Motor neuron (in vitro differentiated cells): ENCODE data around the gene ISM1. TPM values are rescaled to one million over a fixed set of nuclear protein-coding genes. Genes with fewer than 3 reads are reported as not detected.

Experiments used
- ATAC-seq, 8 experiments: fragments of 200-7000 bp; cut with Tn5 transposase; replicated peaks in 6 of 8; 2 replicates each; pipeline ENCODE4 v1.8.0; 2021; ENCODE audit warnings: mild to moderate bottlenecking in 8 of 8, moderate library complexity in 8 of 8
- H3K27ac ChIP-seq, 2 donors: fragments of 250-450 bp; sonication (Bioruptor Pico); 2 replicates each; pipeline ENCODE4 v1.9.0; 2021; ENCODE audit warnings: antibody characterized with exemption in 2 of 2, mild to moderate bottlenecking in 2 of 2, moderate library complexity in 1 of 2
- H3K4me1 ChIP-seq, 2 donors: fragments of 250-450 bp; sonication (Bioruptor Pico); replicated peaks in 1 of 2; 2 replicates each; pipeline ENCODE4 v1.6.1; 2021; ENCODE audit warnings: antibody characterized with exemption in 2 of 2, mild to moderate bottlenecking in 2 of 2, moderate library complexity in 1 of 2
- H3K4me3 ChIP-seq, 5 donors: fragments of 250-450 bp; sonication (Bioruptor Pico); 2 replicates each; pipeline ENCODE4 v1.9.0; 2021; ENCODE audit warnings: antibody characterized with exemption in 5 of 5, mild to moderate bottlenecking in 5 of 5, moderate library complexity in 4 of 5
- WGBS, 10 experiments: fragments of 450-650 bp; shearing (Covaris generic); methylation state at CpG; one replicate each; pipeline ENCODE4 v1.0.0; 2022; 5-methylcytosine and 5-hydroxymethylcytosine counted together
- in situ Hi-C, 9 experiments: fragments of 400-800 bp; cut with MboI; loops; one replicate each; pipeline ENCODE4 v1.15.0; 2021; ENCODE audit warnings: low sequenced_read_pairs in 9 of 9, low pct_unique_long_range_greater_than_20kb in 2 of 9; ENCODE audit not compliant: unreplicated experiment in 9 of 9
- total RNA-seq, 8 experiments: library from RNA; unstranded; fragments of 300-600 nt; gene quantifications; 2 replicates each; pipeline versions ENCODE4 v1.2.3 to v1.2.4, GENCODE V29; 2022

ISM1 gene
- total RNA-seq, 8 experiments from 2014 or later: 0.09 to 17.9 (median 1.5) TPM

DNA sequence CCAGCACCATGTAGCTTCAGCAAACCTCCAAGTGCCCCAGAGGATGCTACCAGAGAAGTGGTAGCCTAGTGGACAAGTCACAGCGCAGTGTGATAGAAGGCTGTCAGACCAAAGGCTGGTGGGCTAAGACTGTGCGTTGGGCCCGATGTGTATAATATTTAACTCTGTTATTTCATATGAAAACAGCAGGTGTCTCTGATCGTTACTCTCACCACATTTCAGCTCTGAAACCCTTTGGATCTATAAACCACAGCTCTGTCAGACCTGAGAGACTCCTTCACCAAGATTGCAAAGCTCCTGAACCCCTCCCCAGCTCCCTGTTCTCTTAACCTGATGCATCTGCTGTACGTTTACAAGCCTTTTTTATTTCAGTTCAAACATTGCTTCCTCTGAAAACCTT, 43.8 kb downstream of the ISM1 start:
- Histone ChIP-seq H3K4me3 (no peak overlapping the region), H3K4me1 (peaks cover 0 to 9% of the 10 kb centered on the region in 2 donors), H3K27ac (no peak overlapping the region)
- in situ Hi-C loops: loop anchor here in 2 of 9 experiments (25.0 kb wide), 2 partner anchors 128 to 153 kb away; no protein-coding TSS in a partner anchor
- 41 to 100% (median 87%) methylated on average over 1 to 5 of the region's 5 CpGs; no CpG with 5 or more reads in 1 of the 10 experiments for WGBS, 10 experiments
- ATAC-seq: no peak

- no peak for ATAC-seq
- WGBS, 10 experiments: 42 to 100% (median 87%) methylated on average over 1 to 3 of the region's 4 CpGs; no CpG with 5 or more reads in 2 of the 10 experiments
- in situ Hi-C loops: loop anchor here in 2 of 9 experiments (25.0 kb wide), 2 partner anchors 129 to 154 kb away; no protein-coding TSS in a partner anchor
- Histone ChIP-seq H3K4me1 (peaks cover 0 to 9% of the 10 kb centered on the region in 2 donors), H3K4me3 (no peak overlapping the region), H3K27ac (no peak overlapping the region)
Observed at GRCh38 chr20:13265941-13266340, 44.9 kb downstream of the ISM1 start.

DNA sequence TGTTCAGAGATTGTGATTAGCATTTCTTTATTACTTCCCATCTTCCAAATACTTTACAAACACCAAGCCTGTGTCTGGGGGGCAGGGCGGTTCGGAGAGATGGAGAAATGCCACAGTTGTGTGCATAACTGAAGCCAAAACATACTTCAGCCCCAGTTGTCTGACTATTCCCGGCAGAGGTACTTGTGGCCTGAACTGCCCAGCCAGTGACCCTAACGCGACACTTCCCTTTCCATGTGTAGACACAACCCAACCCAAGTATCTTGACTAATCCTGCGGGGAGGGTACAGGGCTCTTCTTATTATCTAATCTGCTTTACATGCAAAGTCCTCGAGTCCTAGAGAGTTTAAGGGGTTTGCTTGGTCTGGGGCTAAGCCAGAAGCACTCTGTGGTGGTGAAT, 46.2 kb downstream of the ISM1 start:
- ATAC-seq: peak in 2 of 8 experiments; percentile 83 to 95
- in situ Hi-C loops: loop anchor here in 2 of 9 experiments (25.0 kb wide), 2 partner anchors 130 to 155 kb away; no protein-coding TSS in a partner anchor
- H3K4me1 ChIP-seq: peaks cover 0 to 9% of the 10 kb centered on the region in 2 donors
- 47 to 100% (median 75%) methylated on average over 3 to 7 of the region's 7 CpGs; no CpG with 5 or more reads in 4 of the 10 experiments for WGBS, 10 experiments
- no peak overlapping the region for H3K4me3 ChIP-seq
- no peak overlapping the region for H3K27ac ChIP-seq

- no peak for ATAC-seq
- in situ Hi-C loops: loop anchor here in 2 of 9 experiments (25.0 kb wide), 2 partner anchors 132 to 157 kb away; no protein-coding TSS in a partner anchor
- H3K27ac ChIP-seq: no peak overlapping the region
- H3K4me1 ChIP-seq: peaks cover 0 to 5% of the 10 kb centered on the region in 2 donors
- WGBS, 10 experiments: 42 to 100% (median 75%) methylated on average over 1 to 2 of the region's 2 CpGs; no CpG with 5 or more reads in 3 of the 10 experiments
- H3K4me3 ChIP-seq: no peak overlapping the region
Observed at GRCh38 chr20:13268953-13269352, 47.9 kb downstream of the ISM1 start.

- in situ Hi-C loops: loop anchor here in 2 of 9 experiments (25.0 kb wide), 2 partner anchors 133 to 158 kb away; no protein-coding TSS in a partner anchor
- WGBS, 10 experiments: 0 to 100% (median 29%) methylated on average over 1 of the region's 1 CpG; no CpG with 5 or more reads in 3 of the 10 experiments
- H3K27ac ChIP-seq: no peak overlapping the region
- no peak overlapping the region for H3K4me3 ChIP-seq
- H3K4me1 ChIP-seq: peaks cover 3 to 13% of the 10 kb centered on the region in 2 donors
- ATAC-seq: no peak
Observed at GRCh38 chr20:13270211-13270610, 49.1 kb downstream of the ISM1 start.

GRCh38 chr20:13271098-13271497, 50.0 kb downstream of the ISM1 start:
- Histone ChIP-seq H3K4me3 (no peak overlapping the region), H3K27ac (no peak overlapping the region), H3K4me1 (peaks cover 3 to 13% of the 10 kb centered on the region in 2 donors)
- in situ Hi-C loops: loop anchor here in 2 of 9 experiments (25.0 kb wide), 2 partner anchors 134 to 159 kb away; no protein-coding TSS in a partner anchor
- 27 to 100% (median 83%) methylated on average over 1 to 3 of the region's 3 CpGs; no CpG with 5 or more reads in 1 of the 10 experiments for WGBS, 10 experiments
- ATAC-seq: no peak

DNA sequence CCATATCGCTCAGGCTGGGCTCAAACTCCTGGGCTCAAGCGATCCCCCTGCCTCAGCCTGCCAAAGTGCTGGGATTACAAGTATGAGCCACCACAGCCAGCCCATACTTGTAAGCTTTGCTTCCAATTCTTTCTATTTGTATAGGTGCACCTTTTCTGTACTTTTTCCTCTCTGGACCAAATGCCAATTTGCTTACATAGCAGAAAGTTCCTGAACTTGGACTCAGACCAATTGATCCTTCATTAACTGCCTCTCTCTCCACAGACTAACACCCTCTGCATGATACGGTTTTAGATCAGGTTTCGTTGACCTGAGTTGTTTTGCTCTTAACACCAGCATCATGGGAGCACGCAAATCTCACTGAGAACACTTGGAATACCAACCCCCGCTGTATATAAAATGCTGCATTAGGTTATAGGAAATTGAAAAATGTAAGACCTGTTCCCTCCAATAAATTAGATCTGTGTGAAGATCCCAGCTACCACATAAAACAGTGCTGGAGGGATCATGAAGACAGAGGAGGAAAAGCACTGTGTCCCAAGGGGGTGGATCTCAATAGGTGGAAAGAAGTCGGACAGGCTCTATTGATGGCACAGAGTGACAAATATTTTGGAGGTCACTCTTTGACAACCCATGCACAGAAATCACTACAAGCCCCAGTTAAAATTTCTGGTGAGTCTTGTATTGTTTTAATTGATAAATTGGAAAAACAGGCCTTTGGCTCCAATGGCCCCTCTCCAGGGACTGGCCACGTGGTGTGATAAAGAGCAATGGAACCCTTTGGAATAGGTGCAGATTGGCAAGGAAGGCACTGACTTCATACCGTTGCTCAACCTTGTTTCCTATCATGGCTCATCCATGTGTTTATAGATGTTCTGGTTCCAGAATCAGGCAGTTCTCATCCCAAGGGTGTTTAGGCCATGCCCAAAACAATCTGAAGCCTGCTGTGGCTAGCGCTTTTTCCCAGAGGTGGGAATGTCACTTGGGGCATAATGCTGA, 51.2 kb downstream of the ISM1 start:
- no peak for ATAC-seq
- in situ Hi-C loops: loop anchor here in 2 of 9 experiments (25.0 kb wide), 2 partner anchors 135 to 160 kb away; no protein-coding TSS in a partner anchor
- 60 to 100% (median 90%) methylated on average over 1 to 8 of the region's 10 CpGs; no CpG with 5 or more reads in 1 of the 10 experiments for WGBS, 10 experiments
- Histone ChIP-seq H3K27ac (no peak overlapping the region), H3K4me1 (peaks cover 3 to 13% of the 10 kb centered on the region in 2 donors), H3K4me3 (no peak overlapping the region)

DNA sequence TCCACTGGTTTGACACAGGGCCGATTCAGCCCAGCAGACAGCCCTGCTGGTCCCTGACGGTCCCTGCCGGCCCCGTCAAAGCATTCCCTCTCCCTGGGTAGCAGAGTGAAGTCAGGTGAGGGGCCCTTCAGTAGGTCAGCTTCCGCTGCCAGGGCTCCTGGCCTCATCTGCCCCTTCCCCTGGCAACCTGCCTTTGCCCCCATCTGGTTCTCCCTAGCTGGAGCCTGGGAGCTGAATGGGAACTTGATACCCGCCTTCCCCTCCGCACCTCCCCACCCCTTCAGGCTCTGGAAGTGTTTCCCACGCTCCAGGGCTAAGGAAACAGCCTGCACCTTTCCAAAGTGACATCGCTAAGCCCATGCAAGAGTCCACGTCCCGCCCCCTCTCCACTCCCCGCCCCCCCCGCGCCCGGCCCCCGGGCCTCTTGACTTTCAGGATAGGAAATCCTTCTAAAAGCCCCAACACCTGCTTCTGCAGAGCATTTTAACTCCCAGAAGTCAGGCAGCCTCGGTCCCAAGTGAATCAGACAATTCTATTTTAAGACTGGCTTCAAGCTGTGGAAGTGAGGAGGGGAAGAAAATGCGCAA, 53.3 kb downstream of the ISM1 start:
- in situ Hi-C loops: loop anchor here in 2 of 9 experiments (25.0 kb wide), 2 partner anchors 137 to 162 kb away; no protein-coding TSS in a partner anchor

GRCh38 chr20:13276945-13277541, 56.0 kb downstream of the ISM1 start:
- no peak for ATAC-seq
- Histone ChIP-seq H3K4me3 (no peak overlapping the region), H3K27ac (no peak overlapping the region), H3K4me1 (peaks cover 3 to 15% of the 10 kb centered on the region in 2 donors)
- in situ Hi-C loops: no loop called here
- WGBS, 10 experiments: 15 to 85% (median 62%) methylated on average over 2 to 6 of the region's 6 CpGs

More for the DNA sequence above, 53.3 kb downstream of the ISM1 start:
- peaks cover 3 to 13% of the 10 kb centered on the region in 2 donors for H3K4me1 ChIP-seq
- peak in 6 of 8 experiments; percentile 18 to 93 (median 50) for ATAC-seq
- WGBS, 10 experiments: 32 to 100% (median 57%) methylated on average over 1 to 5 of the region's 18 CpGs; no CpG with 5 or more reads in 5 of the 10 experiments
- no peak overlapping the region for H3K27ac ChIP-seq
- no peak overlapping the region for H3K4me3 ChIP-seq

- Histone ChIP-seq H3K27ac (no peak overlapping the region), H3K4me1 (peaks cover 3 to 15% of the 10 kb centered on the region in 2 donors), H3K4me3 (no peak overlapping the region)
- ATAC-seq: peak in 2 of 8 experiments; percentile 75 to 79
- in situ Hi-C loops: no loop called here
- WGBS, 10 experiments: 9 to 100% (median 60%) methylated on average over 1 to 7 of the region's 9 CpGs; no CpG with 5 or more reads in 1 of the 10 experiments
Observed at GRCh38 chr20:13277663-13278295, 56.7 kb downstream of the ISM1 start.

DNA sequence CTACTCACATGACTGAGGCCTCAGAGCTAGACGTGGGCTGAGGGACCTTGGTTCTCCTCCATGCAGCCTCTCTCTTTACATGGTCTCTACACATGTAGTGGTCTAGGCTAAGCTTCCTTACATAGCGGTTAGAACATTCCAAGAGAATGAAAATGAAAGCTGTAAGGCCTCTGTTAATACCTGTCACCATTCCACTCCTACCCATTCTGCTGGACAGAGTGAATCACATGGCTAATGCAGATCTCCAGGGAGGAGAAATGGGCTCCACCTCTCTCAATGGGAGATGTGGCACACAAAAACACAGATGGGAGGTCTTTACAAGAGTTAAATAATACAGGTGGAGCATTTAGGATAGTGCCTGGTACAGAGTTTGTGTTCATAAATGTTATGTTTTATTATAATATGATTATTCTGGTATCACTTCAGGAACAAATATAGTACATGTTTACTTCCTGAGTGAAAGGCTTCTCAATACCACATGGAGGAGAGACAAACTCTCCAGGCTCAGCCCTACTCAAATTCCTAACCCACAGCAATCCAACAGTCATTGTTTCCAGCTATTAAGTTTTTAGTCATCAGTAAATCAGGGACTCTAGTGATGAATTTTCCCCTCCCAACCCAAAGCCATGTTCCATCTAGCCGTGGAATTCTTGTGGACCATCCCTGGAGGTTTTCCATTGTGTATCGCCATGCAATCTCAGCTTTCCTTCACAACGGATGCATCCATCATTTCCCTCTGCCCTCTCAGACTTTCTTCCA, 57.9 kb downstream of the ISM1 start:
- Histone ChIP-seq H3K4me1 (peaks cover 3 to 10% of the 10 kb centered on the region in 2 donors), H3K27ac (no peak overlapping the region), H3K4me3 (no peak overlapping the region)
- 38 to 100% (median 83%) methylated on average over 1 to 4 of the region's 5 CpGs; no CpG with 5 or more reads in 2 of the 10 experiments for whole genome bisulfite sequencing, 10 experiments
- ATAC-seq: peak in 3 of 8 experiments; percentile 21 to 69 (median 59)
- in situ Hi-C loops: no loop called here
